ENCODE data around the gene PBX3. TPM values are rescaled to one million over a fixed set of nuclear protein-coding genes. Genes with fewer than 3 reads are reported as not detected.

The PBX3 gene
- total and polyA plus RNA-seq, 10 of the 15 experiments (the other 5 are each of a cell fraction or from before 2014, with no cell fraction given): 6.7 to 146 (median 22.2) TPM

GRCh38 chr9:125754096-125754495 lies 6.9 kb downstream of the PBX3 start:
- intact Hi-C loops (cut with micrococcal nuclease; ENCODE audit: unreplicated experiment): loop anchor here (5.0 kb wide), 1 partner anchor 102 kb away; no protein-coding TSS in a partner anchor
- Histone ChIP-seq H3K9me3 (replicated peaks; ENCODE audit: control insufficient read depth, insufficient read depth, low read length) (no peaks in the 10 kb centered on the region), H3K4me1 (ENCODE audit: control insufficient read depth, insufficient read depth, low read length) (peaks cover 7% of the 10 kb centered on the region; the same call in 1 of the 2 replicates), H3K27me3 (replicated peaks in 1 of 2; ENCODE audit: control insufficient read depth in 2 of 2, insufficient read depth in 2 of 2, low read length in 1 of 2) (no peaks in the 10 kb centered on the region), H3K4me3 (0 out of 2 replicates have a peak overlapping the region, but pooled peaks have one; percentile 27), H2AFZ (ENCODE audit: control insufficient read depth, low read depth, low read length) (no peak overlapping the region), H3K36me3 (ENCODE audit: control insufficient read depth in 2 of 2, insufficient read depth in 2 of 2, low read length in 1 of 2) (no peaks in the 10 kb centered on the region), H3K9ac (ENCODE audit: control insufficient read depth, insufficient read depth, low read length) (no peak overlapping the region), H3K79me2 (ENCODE audit: control insufficient read depth, insufficient read depth, low read length) (peaks cover 96% of the 10 kb centered on the region), H3K4me2 (ENCODE audit: control insufficient read depth, insufficient read depth) (no peak overlapping the region), H3K27ac (ENCODE audit: control insufficient read depth, insufficient read depth) (no peak overlapping the region), H4K20me1 (ENCODE audit: control insufficient read depth, insufficient read depth) (no peaks in the 10 kb centered on the region)
- FAIRE-seq: no peak
- ChIA-PET POLR2A (interaction anchor here (1.0 kb wide), 3 partner anchors 9 to 50 kb away, joined by 3 to 7 read pairs (median 5); partner anchors contain the start of gene MAPKAP1), RAD21 (ENCODE audit: unreplicated experiment) (interaction anchor here (1.0 to 2.9 kb wide), 6 partner anchors 9 to 194 kb away, joined by 3 to 16 read pairs (median 4); partner anchors contain the start of gene MAPKAP1), CTCF (interaction anchor here (0.7 to 4.2 kb wide), 4 partner anchors 50 to 195 kb away, joined by 3 to 21 read pairs (median 4); no protein-coding TSS in a partner anchor), SMC1A (ENCODE audit: uncharacterized antibody, unreplicated experiment) (interaction anchor here (0.6 to 3.6 kb wide), 9 partner anchors 9 to 195 kb away, joined by 3 to 12 read pairs (median 3); partner anchors contain the start of gene MAPKAP1)
- no peak for ATAC-seq
- no peak for DNase-seq (ENCODE audit: low read depth, low spot score)
- WGBS (ENCODE audit: insufficient coverage, insufficient replicate concordance, low lambda C conversion rate, missing lambda C conversion rate): 84% methylated on average over 2 of the region's 2 CpGs
- in situ Hi-C loops (cut with MboI): loop anchor here (5.0 kb wide), 1 partner anchor 102 kb away; no protein-coding TSS in a partner anchor
- BruUV-seq (replicated peaks): no TSS peak
- TF ChIP-seq CEBPB (IDR thresholded peaks at IDR 0.05; ENCODE audit: borderline replicate concordance in 1 of 2, low read depth in 2 of 2, low read length in 2 of 2) (no peak), STAT3 (IDR thresholded peaks at IDR 0.05; ENCODE audit: low read depth, low read length) (no peak), NFXL1 (IDR thresholded peaks at IDR 0.05; ENCODE audit: borderline replicate concordance) (no peak), BRCA1 (IDR thresholded peaks at IDR 0.05; ENCODE audit: low read depth, low read length) (no peak), RBBP5 (conservative IDR thresholded peaks at IDR 0.05) (no peak), SP1 (IDR thresholded peaks at IDR 0.05; ENCODE audit: low read depth, low read length) (no peak), RAD21 (IDR thresholded peaks at IDR 0.05; ENCODE audit: insufficient read depth, low read depth, low read length) (no peak), HDGF (IDR thresholded peaks at IDR 0.05) (no peak), HDAC6 (IDR thresholded peaks at IDR 0.05; ENCODE audit: unreplicated experiment) (no peak), NRF1 (conservative IDR thresholded peaks at IDR 0.05; ENCODE audit: low read depth, low read length) (no peak), ASH2L (IDR thresholded peaks at IDR 0.05; ENCODE audit: borderline replicate concordance, low read depth) (no peak)
- TF ChIP-seq, protein P1, sequence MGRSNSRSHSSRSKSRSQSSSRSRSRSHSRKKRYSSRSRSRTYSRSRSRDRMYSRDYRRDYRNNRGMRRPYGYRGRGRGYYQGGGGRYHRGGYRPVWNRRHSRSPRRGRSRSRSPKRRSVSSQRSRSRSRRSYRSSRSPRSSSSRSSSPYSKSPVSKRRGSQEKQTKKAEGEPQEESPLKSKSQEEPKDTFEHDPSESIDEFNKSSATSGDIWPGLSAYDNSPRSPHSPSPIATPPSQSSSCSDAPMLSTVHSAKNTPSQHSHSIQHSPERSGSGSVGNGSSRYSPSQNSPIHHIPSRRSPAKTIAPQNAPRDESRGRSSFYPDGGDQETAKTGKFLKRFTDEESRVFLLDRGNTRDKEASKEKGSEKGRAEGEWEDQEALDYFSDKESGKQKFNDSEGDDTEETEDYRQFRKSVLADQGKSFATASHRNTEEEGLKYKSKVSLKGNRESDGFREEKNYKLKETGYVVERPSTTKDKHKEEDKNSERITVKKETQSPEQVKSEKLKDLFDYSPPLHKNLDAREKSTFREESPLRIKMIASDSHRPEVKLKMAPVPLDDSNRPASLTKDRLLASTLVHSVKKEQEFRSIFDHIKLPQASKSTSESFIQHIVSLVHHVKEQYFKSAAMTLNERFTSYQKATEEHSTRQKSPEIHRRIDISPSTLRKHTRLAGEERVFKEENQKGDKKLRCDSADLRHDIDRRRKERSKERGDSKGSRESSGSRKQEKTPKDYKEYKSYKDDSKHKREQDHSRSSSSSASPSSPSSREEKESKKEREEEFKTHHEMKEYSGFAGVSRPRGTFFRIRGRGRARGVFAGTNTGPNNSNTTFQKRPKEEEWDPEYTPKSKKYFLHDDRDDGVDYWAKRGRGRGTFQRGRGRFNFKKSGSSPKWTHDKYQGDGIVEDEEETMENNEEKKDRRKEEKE (IDR thresholded peaks at IDR 0.05): no peak
- TF ChIP-seq, protein P2, sequence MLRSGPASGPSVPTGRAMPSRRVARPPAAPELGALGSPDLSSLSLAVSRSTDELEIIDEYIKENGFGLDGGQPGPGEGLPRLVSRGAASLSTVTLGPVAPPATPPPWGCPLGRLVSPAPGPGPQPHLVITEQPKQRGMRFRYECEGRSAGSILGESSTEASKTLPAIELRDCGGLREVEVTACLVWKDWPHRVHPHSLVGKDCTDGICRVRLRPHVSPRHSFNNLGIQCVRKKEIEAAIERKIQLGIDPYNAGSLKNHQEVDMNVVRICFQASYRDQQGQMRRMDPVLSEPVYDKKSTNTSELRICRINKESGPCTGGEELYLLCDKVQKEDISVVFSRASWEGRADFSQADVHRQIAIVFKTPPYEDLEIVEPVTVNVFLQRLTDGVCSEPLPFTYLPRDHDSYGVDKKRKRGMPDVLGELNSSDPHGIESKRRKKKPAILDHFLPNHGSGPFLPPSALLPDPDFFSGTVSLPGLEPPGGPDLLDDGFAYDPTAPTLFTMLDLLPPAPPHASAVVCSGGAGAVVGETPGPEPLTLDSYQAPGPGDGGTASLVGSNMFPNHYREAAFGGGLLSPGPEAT (IDR thresholded peaks at IDR 0.05; ENCODE audit: low read depth): no peak
